BE2C (cell line): ENCODE data around the gene CLIC5.

Experiments
- DNase-seq: peaks from one replicate; pipeline ENCODE4 v3.0.0-alpha.2; 2020
- H3K27me3 ChIP-seq: fragments of 250-450 bp; sonication (Bioruptor Pico); 2 replicates; pipeline ENCODE4 v1.5.1; 2020; ENCODE audit warnings: mild to moderate bottlenecking
- H3K36me3 ChIP-seq: fragments of 250-450 bp; sonication (Bioruptor Pico); 2 replicates; pipeline ENCODE4 v1.5.1; 2020; ENCODE audit warnings: mild to moderate bottlenecking
- H3K4me1 ChIP-seq: fragments of 250-450 bp; sonication (Bioruptor Pico); 2 replicates; pipeline ENCODE4 v1.5.1; 2020
- H3K4me3 ChIP-seq: 2 replicates; pipeline ENCODE4 v1.5.1; 2011; ENCODE audit warnings: low read depth, low read length
- H3K9me3 ChIP-seq: fragments of 250-450 bp; sonication (Bioruptor Pico); 2 replicates; pipeline ENCODE4 v1.5.1; 2020
- CTCF ChIP-seq: IDR thresholded peaks from 2 replicates; pipeline ENCODE4 v1.5.1; 2012; ENCODE audit warnings: mild to moderate bottlenecking, low read depth, low read length

Gene CLIC5

GRCh38 chr6:45974596-45974995 is 41.1 kb downstream of the CLIC5 start:
- Histone ChIP-seq H3K36me3 (no peaks in the 10 kb centered on the region), H3K27me3 (no peaks in the 10 kb centered on the region), H3K9me3 (no peaks in the 10 kb centered on the region), H3K4me1 (no peaks in the 10 kb centered on the region), H3K4me3 (no peak overlapping the region)
- DNase-seq: no peak
- no peak for TF ChIP-seq CTCF

- TF ChIP-seq CTCF: no peak
- H3K4me3 ChIP-seq: no peak overlapping the region
- H3K27me3 ChIP-seq: no peaks in the 10 kb centered on the region
- no peaks in the 10 kb centered on the region for H3K36me3 ChIP-seq
- H3K9me3 ChIP-seq: no peaks in the 10 kb centered on the region
- no peaks in the 10 kb centered on the region for H3K4me1 ChIP-seq
- no peak for DNase-seq
Observed at GRCh38 chr6:45972795-45973503, 42.7 kb downstream of the CLIC5 start.

- H3K9me3 ChIP-seq: no peaks in the 10 kb centered on the region
- no peaks in the 10 kb centered on the region for H3K36me3 ChIP-seq
- no peaks in the 10 kb centered on the region for H3K4me1 ChIP-seq
- TF ChIP-seq CTCF: no peak
- H3K27me3 ChIP-seq: no peaks in the 10 kb centered on the region
- DNase-seq: no peak
- no peak overlapping the region for H3K4me3 ChIP-seq
Observed at GRCh38 chr6:45971287-45971686, 44.4 kb downstream of the CLIC5 start.

GRCh38 chr6:45970326-45970725 is 45.3 kb downstream of the CLIC5 start:
- TF ChIP-seq CTCF: no peak
- Histone ChIP-seq H3K9me3 (no peaks in the 10 kb centered on the region), H3K4me3 (no peak overlapping the region), H3K36me3 (no peaks in the 10 kb centered on the region), H3K27me3 (no peaks in the 10 kb centered on the region), H3K4me1 (no peaks in the 10 kb centered on the region)
- no peak for DNase-seq

- H3K4me1 ChIP-seq: no peaks in the 10 kb centered on the region
- TF ChIP-seq CTCF: no peak
- H3K4me3 ChIP-seq: no peak overlapping the region
- no peaks in the 10 kb centered on the region for H3K9me3 ChIP-seq
- no peaks in the 10 kb centered on the region for H3K36me3 ChIP-seq
- DNase-seq: no peak
- no peaks in the 10 kb centered on the region for H3K27me3 ChIP-seq
Observed at GRCh38 chr6:45969883-45970282, 45.8 kb downstream of the CLIC5 start.

- Histone ChIP-seq H3K27me3 (no peaks in the 10 kb centered on the region), H3K9me3 (no peaks in the 10 kb centered on the region), H3K4me1 (no peaks in the 10 kb centered on the region), H3K36me3 (no peaks in the 10 kb centered on the region), H3K4me3 (no peak overlapping the region)
- TF ChIP-seq CTCF: no peak
- DNase-seq: no peak
Observed at GRCh38 chr6:45969026-45969425, 46.6 kb downstream of the CLIC5 start.
